Activated naive CD4-positive, alpha-beta T cell treated with anti-CD3 and anti-CD28 coated beads, Interleukin-2, amount 50 U/mL, for 72 hours (primary cell): ENCODE data around the gene C2CD3. TPM values are rescaled to one million over a fixed set of nuclear protein-coding genes. Genes with fewer than 3 reads are reported as not detected.
"Not testable (repeated sequence)": the region's sequence is repeated elsewhere in the genome, so short reads cannot be mapped to it uniquely, and the experiment has no call there.

Source experiments
- ATAC-seq, 2 donors: fragments of 150-1000 bp; cut with Tn5 transposase; 2 replicates each; pipeline ENCODE4 v1.10.0; 2021; ENCODE audit warnings: mild to moderate bottlenecking in 2 of 2, moderate library complexity in 2 of 2
- DNase-seq, 2 donors: peaks; one replicate each; pipeline ENCODE4 v3.0.0; 2021 to 2022; ENCODE audit warnings: low spot score in 2 of 2
- H3K27ac Mint-ChIP-seq, 2 donors: one replicate each; pipeline ENCODE4 v1.8.0; 2022; ENCODE audit warnings: mild to moderate bottlenecking in 2 of 2, mixed read lengths in 2 of 2
- H3K36me3 Mint-ChIP-seq, 2 donors: one replicate each; pipeline ENCODE4 v1.8.0; 2022; ENCODE audit warnings: mixed read lengths in 2 of 2
- H3K9me3 Mint-ChIP-seq, 2 donors: one replicate each; pipeline ENCODE4 v1.8.0; 2022; ENCODE audit warnings: mixed read lengths in 2 of 2
- total RNA-seq, 2 donors: library from RNA; stranded (reverse); gene quantifications; one replicate each; pipeline ENCODE4 v1.2.3, GENCODE V29; 2022

The C2CD3 gene
- total RNA-seq, 2 donors from 2014 or later: 28.6 to 42.8 TPM

- not testable (repeated sequence) for H3K27ac Mint-ChIP-seq, H3K9me3 Mint-ChIP-seq, ATAC-seq, DNase-seq
- H3K36me3 Mint-ChIP-seq: peaks cover 20 to 24% of the 10 kb centered on the region in 2 donors
These were observed 109.2 kb downstream of the C2CD3 start for GRCh38 chr11:74061599-74061998.

- H3K9me3 Mint-ChIP-seq: peaks cover 0 to 4% of the 10 kb centered on the region in 2 donors
- no peak for DNase-seq
- peak overlapping the region in 1 of 2 donors; percentile 15 for H3K27ac Mint-ChIP-seq
- no peak for ATAC-seq
- peaks cover 13 to 16% of the 10 kb centered on the region in 2 donors for H3K36me3 Mint-ChIP-seq
These were observed 113.3 kb downstream of the C2CD3 start for GRCh38 chr11:74057249-74058151.

GRCh38 chr11:74055938-74056337 is 114.9 kb downstream of the C2CD3 start:
- ATAC-seq (no peak), DNase-seq (no peak)
- peaks cover 0 to 9% of the 10 kb centered on the region in 2 donors for H3K36me3 Mint-ChIP-seq
- H3K9me3 Mint-ChIP-seq: peaks cover 0 to 4% of the 10 kb centered on the region in 2 donors
- H3K27ac Mint-ChIP-seq: no peak overlapping the region

- H3K36me3 Mint-ChIP-seq: peaks cover 0 to 4% of the 10 kb centered on the region in 2 donors
- no peak for ATAC-seq
These were observed 120.3 kb downstream of the C2CD3 start for GRCh38 chr11:74050465-74050864.

GRCh38 chr11:74048993-74049392 is 121.8 kb downstream of the C2CD3 start:
- no peaks in the 10 kb centered on the region for H3K9me3 Mint-ChIP-seq
- ATAC-seq: no peak
- peaks cover 4 to 5% of the 10 kb centered on the region in 2 donors for H3K36me3 Mint-ChIP-seq
- no peak overlapping the region for H3K27ac Mint-ChIP-seq
- DNase-seq: no peak

More at GRCh38 chr11:74050465-74050864, 120.3 kb downstream of the C2CD3 start:
- H3K27ac Mint-ChIP-seq: no peak overlapping the region
- no peak for DNase-seq
- no peaks in the 10 kb centered on the region for H3K9me3 Mint-ChIP-seq

- H3K27ac Mint-ChIP-seq: no peak overlapping the region
- H3K9me3 Mint-ChIP-seq: no peaks in the 10 kb centered on the region
- no peak for DNase-seq
- peaks cover 5 to 14% of the 10 kb centered on the region in 2 donors for H3K36me3 Mint-ChIP-seq
- no peak for ATAC-seq
These were observed 126.3 kb downstream of the C2CD3 start for GRCh38 chr11:74044538-74044937.

GRCh38 chr11:74043450-74043849 is 127.4 kb downstream of the C2CD3 start:
- ATAC-seq (no peak), DNase-seq (no peak)
- Mint-ChIP-seq H3K27ac (no peak overlapping the region), H3K9me3 (no peaks in the 10 kb centered on the region), H3K36me3 (peaks cover 5 to 10% of the 10 kb centered on the region in 2 donors)

- Mint-ChIP-seq H3K36me3 (peaks cover 0 to 10% of the 10 kb centered on the region in 2 donors), H3K27ac (peak overlapping the region in 1 of 2 donors; percentile 14), H3K9me3 (no peaks in the 10 kb centered on the region)
- ATAC-seq: no peak
- DNase-seq: no peak
These were observed 133.5 kb downstream of the C2CD3 start for GRCh38 chr11:74037309-74037708.

- Mint-ChIP-seq H3K9me3 (no peaks in the 10 kb centered on the region), H3K27ac (no peak overlapping the region), H3K36me3 (peaks cover 0 to 7% of the 10 kb centered on the region in 2 donors)
- DNase-seq (no peak), ATAC-seq (no peak)
These were observed 135.5 kb downstream of the C2CD3 start for GRCh38 chr11:74035264-74035663.

- H3K27ac Mint-ChIP-seq: no peak overlapping the region
- H3K9me3 Mint-ChIP-seq: no peaks in the 10 kb centered on the region
- ATAC-seq: peak in 1 of 2 donors; percentile 28
- DNase-seq: no peak
- H3K36me3 Mint-ChIP-seq: peaks cover 0 to 7% of the 10 kb centered on the region in 2 donors
These were observed 137.8 kb downstream of the C2CD3 start for GRCh38 chr11:74033046-74033445.

GRCh38 chr11:74030723-74031676 is 139.8 kb downstream of the C2CD3 start:
- H3K27ac Mint-ChIP-seq: peak overlapping the region; percentile 35 to 51
- DNase-seq (no peak), ATAC-seq (peak in 1 of 2 donors; percentile 60)
- no peaks in the 10 kb centered on the region for H3K9me3 Mint-ChIP-seq
- H3K36me3 Mint-ChIP-seq: peaks cover 2 to 9% of the 10 kb centered on the region in 2 donors

- Mint-ChIP-seq H3K9me3 (no peaks in the 10 kb centered on the region), H3K36me3 (peaks cover 12 to 16% of the 10 kb centered on the region in 2 donors), H3K27ac (peak overlapping the region; percentile 6 to 86)
- DNase-seq (no peak), ATAC-seq (peak; percentile 29 to 74)
These were observed 145.2 kb downstream of the C2CD3 start for GRCh38 chr11:74025467-74026166.

GRCh38 chr11:74024261-74025029 is 146.4 kb downstream of the C2CD3 start:
- Mint-ChIP-seq H3K9me3 (no peaks in the 10 kb centered on the region), H3K36me3 (peaks cover 12 to 14% of the 10 kb centered on the region in 2 donors), H3K27ac (peak overlapping the region; percentile 58 to 86)
- DNase-seq (no peak), ATAC-seq (peak; percentile 7 to 12)

- no peak for DNase-seq
- peaks cover 12 to 14% of the 10 kb centered on the region in 2 donors for H3K36me3 Mint-ChIP-seq
- H3K9me3 Mint-ChIP-seq: no peaks in the 10 kb centered on the region
- H3K27ac Mint-ChIP-seq: peak overlapping the region; percentile 4 to 81
- no peak for ATAC-seq
These were observed 147.5 kb downstream of the C2CD3 start for GRCh38 chr11:74023276-74023675.

- DNase-seq: no peak
- ATAC-seq: no peak
- Mint-ChIP-seq H3K9me3 (no peaks in the 10 kb centered on the region), H3K27ac (no peak overlapping the region), H3K36me3 (peaks cover 14 to 16% of the 10 kb centered on the region in 2 donors)
These were observed 148.3 kb downstream of the C2CD3 start for GRCh38 chr11:74022546-74022945.
